Gastroesophageal sphincter (tissue), 3 donors: ENCODE measurements around the gene GRID1.

Experiments
- CTCF ChIP-seq, 4 experiments: fragments of 200-600 bp in 2 of 4; fragments of 450-650 bp in 2 of 4; sonication (generic) in 1 of 4; IDR thresholded peaks; one replicate each; pipeline ENCODE4 v1.5.1; 2017 to 2019; ENCODE audit warnings: antibody characterized with exemption in 4 of 4, mild to moderate bottlenecking in 2 of 4, moderate library complexity in 2 of 4
- EP300 ChIP-seq: sonication (generic); formaldehyde crosslinking; IDR thresholded peaks from one replicate; pipeline ENCODE4 v1.6.1; 2017; ENCODE audit warnings: antibody characterized with exemption, mild to moderate bottlenecking
- POLR2A ChIP-seq, 2 donors: fragments of 450-650 bp; IDR thresholded peaks; one replicate each; pipeline ENCODE4 v1.6.1; 2017; ENCODE audit warnings: antibody characterized with exemption in 2 of 2, mild to moderate bottlenecking in 2 of 2, moderate library complexity in 1 of 2

- TF ChIP-seq CTCF (IDR thresholded peaks at IDR 0.05) (no peak), POLR2A (IDR thresholded peaks at IDR 0.05) (no peak), EP300 (no peak)
These were observed 119.5 kb downstream of the GRID1 start for GRCh38 chr10:86247073-86247472.
